Natural killer cell treated with Interleukin-12 subunit alpha and Interleukin-12 subunit beta and Interleukin-15 and Interleukin-18, amount 100 ng/mL, for 72 hours (primary cell): ENCODE data around the gene KCNK18. TPM values are rescaled to one million over a fixed set of nuclear protein-coding genes. Genes with fewer than 3 reads are reported as not detected.
"Not testable (repeated sequence)": the region's sequence is repeated elsewhere in the genome, so short reads cannot be mapped to it uniquely, and the experiment has no call there.

ENCODE experiments used
- ATAC-seq, 2 donors: fragments of 150-1000 bp; cut with Tn5 transposase in 1 of 2; sonication (Bioruptor Pico), chemical (Tn5 transposase) in 1 of 2; 2 replicates each; pipeline ENCODE4 v1.10.0; 2021
- DNase-seq: peaks from one replicate; pipeline ENCODE4 v3.0.0; 2022; ENCODE audit warnings: low spot score
- H3K27ac Mint-ChIP-seq, 2 donors: 1 replicate in 1 of 2; 2 replicates in 1 of 2; pipeline ENCODE4 v1.8.0; 2022; ENCODE audit warnings: mixed read lengths in 2 of 2, mild to moderate bottlenecking in 1 of 2, moderate library complexity in 1 of 2
- H3K27me3 Mint-ChIP-seq, 2 donors: 1 replicate in 1 of 2; 2 replicates in 1 of 2; pipeline ENCODE4 v1.8.0; 2022; ENCODE audit warnings: mixed read lengths in 2 of 2
- H3K36me3 Mint-ChIP-seq: one replicate; pipeline ENCODE4 v1.8.0; 2022; ENCODE audit warnings: mixed read lengths
- H3K4me1 Mint-ChIP-seq, 2 donors: 1 replicate in 1 of 2; 2 replicates in 1 of 2; pipeline ENCODE4 v1.8.0; 2022; ENCODE audit warnings: low read depth in 2 of 2, mixed read lengths in 2 of 2, mild to moderate bottlenecking in 1 of 2
- H3K4me3 Mint-ChIP-seq: one replicate; pipeline ENCODE4 v1.8.0; 2022; ENCODE audit warnings: mixed read lengths
- H3K9me3 Mint-ChIP-seq: 2 replicates; pipeline ENCODE4 v1.8.0; 2022; ENCODE audit warnings: mixed read lengths
- total RNA-seq, 2 donors: library from RNA; stranded (reverse); gene quantifications; one replicate each; pipeline ENCODE4 v1.2.3, GENCODE V29; 2022

Gene KCNK18
- total RNA-seq, 2 donors from 2014 or later, result not detected

DNA sequence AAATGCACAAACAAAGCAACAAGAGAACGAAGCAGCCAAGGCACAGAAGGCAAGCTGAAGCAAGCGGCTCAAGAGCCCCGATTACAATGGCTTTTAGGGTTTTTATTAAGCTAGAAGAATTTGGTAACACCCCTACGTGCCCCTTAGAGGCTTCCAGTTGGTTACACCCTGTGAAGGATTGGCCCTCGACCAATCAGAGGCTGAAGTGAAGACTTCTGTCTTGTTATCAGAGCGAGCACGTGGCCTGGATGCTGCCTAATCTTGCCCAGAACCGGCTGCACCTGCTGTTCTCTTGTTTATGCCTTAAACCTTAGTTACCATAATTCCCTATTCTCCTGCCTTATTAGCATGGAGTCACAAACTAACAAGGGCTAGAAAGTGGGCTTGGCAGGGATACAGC lies 21.4 kb downstream of the KCNK18 start:
- no peak overlapping the region for H3K4me3 Mint-ChIP-seq
- H3K27me3 Mint-ChIP-seq, result peaks cover 19 to 21% of the 10 kb centered on the region in 2 donors
- ATAC-seq, result no peak
- no peaks in the 10 kb centered on the region for H3K9me3 Mint-ChIP-seq
- H3K4me1 Mint-ChIP-seq, result peaks cover 6% of the 10 kb centered on the region in 2 donors
- H3K36me3 Mint-ChIP-seq, result no peaks in the 10 kb centered on the region
- DNase-seq, result peak; percentile 25
- no peak overlapping the region for H3K27ac Mint-ChIP-seq

DNA sequence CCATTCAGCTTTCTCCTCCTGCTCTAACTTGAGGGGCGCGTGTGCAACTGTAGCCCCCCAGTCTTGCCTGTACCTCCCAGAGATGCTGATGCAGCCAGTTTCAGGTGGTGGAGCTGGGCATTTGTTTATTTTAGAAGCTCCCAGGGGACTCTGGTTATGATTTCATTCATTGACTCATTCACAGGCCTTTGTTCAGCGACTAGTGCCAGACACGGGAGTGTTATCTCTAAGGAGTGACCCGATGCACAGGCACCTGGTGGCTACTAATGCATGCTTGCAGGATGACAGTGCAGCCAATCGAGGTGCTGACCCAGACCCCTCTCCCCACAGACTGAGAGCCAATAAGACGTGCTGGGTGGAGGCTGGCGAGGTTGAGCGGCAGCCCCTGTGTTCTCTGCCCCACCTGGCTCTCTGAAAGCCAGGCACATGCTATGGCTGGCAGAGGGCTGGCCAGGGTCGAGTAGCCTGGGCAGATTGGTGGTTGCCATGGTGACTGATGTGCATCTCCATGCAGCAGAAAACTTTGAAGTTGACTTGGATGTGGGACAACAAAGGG lies 23.9 kb downstream of the KCNK18 start:
- DNase-seq (peak; percentile 35), ATAC-seq (no peak)
- no peaks in the 10 kb centered on the region for H3K36me3 Mint-ChIP-seq
- H3K4me3 Mint-ChIP-seq, result no peak overlapping the region
- no peak overlapping the region for H3K27ac Mint-ChIP-seq
- no peaks in the 10 kb centered on the region for H3K9me3 Mint-ChIP-seq
- H3K27me3 Mint-ChIP-seq, result peaks cover 6 to 7% of the 10 kb centered on the region in 2 donors
- H3K4me1 Mint-ChIP-seq, result peaks cover 6% of the 10 kb centered on the region in 2 donors

DNA sequence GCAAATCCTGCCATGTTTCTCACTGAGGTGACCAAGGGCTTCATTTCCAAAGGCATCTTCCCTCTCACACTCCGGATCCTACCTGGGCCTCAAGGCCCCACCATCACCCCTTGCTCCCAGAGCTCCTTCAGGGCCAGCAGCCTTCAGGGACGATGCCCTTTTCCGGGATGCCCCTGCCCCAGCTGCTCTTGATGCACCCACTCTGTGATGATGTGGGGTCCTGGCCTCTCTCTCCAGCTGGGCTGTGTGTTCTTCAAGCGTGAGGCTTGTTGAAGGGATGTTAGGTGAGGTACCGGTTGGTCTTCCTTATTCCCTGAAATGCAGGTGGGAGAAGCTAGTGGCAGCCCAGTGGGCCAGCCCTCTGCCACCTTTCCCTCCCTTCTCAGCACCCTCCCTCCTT lies 25.3 kb downstream of the KCNK18 start:
- no peaks in the 10 kb centered on the region for H3K9me3 Mint-ChIP-seq
- H3K36me3 Mint-ChIP-seq, result no peaks in the 10 kb centered on the region
- peak; percentile 53 for DNase-seq
- no peak for ATAC-seq
- peaks cover 0 to 5% of the 10 kb centered on the region in 2 donors for H3K4me1 Mint-ChIP-seq
- H3K4me3 Mint-ChIP-seq, result no peak overlapping the region
- no peak overlapping the region for H3K27ac Mint-ChIP-seq
- H3K27me3 Mint-ChIP-seq, result peaks cover 6 to 8% of the 10 kb centered on the region in 2 donors

DNA sequence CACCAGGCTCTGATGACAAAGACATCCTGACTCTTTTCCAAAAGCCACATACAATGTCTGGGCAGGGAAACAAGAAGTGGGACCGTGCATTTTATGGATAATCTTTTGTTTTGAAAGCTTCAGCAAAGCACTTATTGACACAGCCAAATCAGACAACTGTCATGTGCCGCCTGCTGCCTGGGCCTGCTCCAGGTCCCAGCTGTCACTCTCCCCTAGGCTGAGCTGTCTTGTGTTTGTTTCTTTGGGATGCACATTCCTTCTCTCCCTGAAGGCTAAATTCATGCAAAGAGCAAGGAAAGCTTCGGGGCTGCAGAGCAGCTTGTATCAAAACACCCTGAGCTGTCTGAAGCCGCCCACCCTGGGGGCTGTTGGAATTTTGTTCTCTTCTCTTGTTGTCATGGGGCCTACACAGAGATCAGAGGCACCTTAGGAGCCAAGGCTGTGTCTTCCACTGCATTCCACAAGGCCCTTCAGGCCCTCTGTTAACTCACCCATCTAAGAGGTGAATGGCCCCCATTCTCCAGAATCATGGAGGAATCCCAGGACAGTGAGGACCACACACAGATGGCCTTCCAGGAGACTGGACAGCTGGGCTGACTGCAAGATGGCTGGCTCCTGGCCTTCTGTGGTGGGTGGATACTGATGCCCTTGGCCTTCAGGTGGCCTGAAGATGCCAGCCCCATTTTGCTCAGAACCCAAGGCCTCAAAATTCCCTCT lies 25.8 kb downstream of the KCNK18 start:
- no peak for ATAC-seq
- H3K4me3 Mint-ChIP-seq, result no peak overlapping the region
- peak; percentile 32 for DNase-seq
- H3K27me3 Mint-ChIP-seq, result peaks cover 2 to 12% of the 10 kb centered on the region in 2 donors
- H3K9me3 Mint-ChIP-seq, result no peaks in the 10 kb centered on the region
- H3K4me1 Mint-ChIP-seq, result no peaks in the 10 kb centered on the region
- no peaks in the 10 kb centered on the region for H3K36me3 Mint-ChIP-seq
- H3K27ac Mint-ChIP-seq, result no peak overlapping the region

DNA sequence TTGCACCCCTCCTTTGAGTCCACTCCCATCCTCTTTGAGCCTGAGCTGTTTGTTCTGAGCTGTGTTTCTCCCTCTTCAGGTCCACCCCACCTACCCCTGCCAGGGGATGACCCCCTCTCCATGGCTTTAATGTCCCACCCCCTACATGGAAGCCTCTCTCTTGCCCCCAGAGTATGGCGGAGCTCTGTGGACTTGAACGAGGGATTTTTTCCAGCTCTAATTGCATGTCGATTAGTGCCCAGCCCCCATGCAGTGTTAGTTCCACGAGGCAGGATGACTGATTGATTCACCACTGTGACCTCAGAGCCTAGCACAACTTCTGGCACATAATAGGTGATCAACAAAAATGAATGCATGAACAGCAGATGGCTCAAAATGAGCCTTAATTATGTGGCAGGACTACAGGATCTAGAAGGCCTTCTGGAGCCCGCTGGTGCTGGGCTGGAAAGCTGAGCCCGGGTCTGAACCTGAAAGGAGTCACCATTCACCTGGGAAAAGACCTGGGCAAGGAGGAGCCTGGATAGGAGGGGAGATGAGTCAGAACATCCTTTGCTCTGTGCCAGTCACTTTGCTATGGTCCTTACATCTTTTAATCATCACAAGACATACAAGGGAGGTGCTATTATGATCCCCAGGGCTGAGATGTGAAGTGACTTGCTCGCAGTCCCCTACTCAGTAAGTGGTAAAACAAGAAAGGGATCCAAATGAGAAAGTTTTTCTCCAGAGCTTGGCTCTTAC lies 26.6 kb downstream of the KCNK18 start:
- Mint-ChIP-seq H3K27me3 (peaks cover 0 to 13% of the 10 kb centered on the region in 2 donors), H3K27ac (no peak overlapping the region)

DNA sequence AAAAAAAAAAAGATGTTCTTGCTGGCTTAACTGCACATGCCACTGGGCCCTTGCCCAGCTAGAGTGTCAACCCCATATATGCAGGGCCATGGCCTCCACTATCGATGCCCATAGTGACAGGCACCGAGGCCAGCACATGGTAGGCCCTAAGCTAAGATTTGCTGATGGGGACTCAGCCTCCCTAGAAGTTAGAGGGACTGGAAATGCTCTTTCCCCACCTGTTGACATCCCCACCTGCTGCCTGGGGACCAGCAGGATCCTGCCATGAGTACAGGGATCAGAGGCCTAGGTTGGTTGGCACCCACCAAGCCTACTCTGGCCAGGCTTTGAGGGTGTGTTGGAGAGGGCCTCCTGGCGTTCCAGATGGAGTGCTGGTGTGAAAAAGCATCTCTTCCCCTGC lies 27.6 kb downstream of the KCNK18 start:
- H3K4me3 Mint-ChIP-seq, result no peak overlapping the region
- H3K9me3 Mint-ChIP-seq, result no peaks in the 10 kb centered on the region
- H3K4me1 Mint-ChIP-seq, result no peaks in the 10 kb centered on the region
- H3K27me3 Mint-ChIP-seq, result peaks cover 3 to 22% of the 10 kb centered on the region in 2 donors
- H3K36me3 Mint-ChIP-seq, result no peaks in the 10 kb centered on the region
- no peak overlapping the region for H3K27ac Mint-ChIP-seq
- DNase-seq, result peak; percentile 54
- ATAC-seq, result no peak

More for the DNA sequence above, 26.6 kb downstream of the KCNK18 start:
- Mint-ChIP-seq H3K9me3 (no peaks in the 10 kb centered on the region), H3K4me1 (no peaks in the 10 kb centered on the region), H3K36me3 (no peaks in the 10 kb centered on the region), H3K4me3 (no peak overlapping the region)
- ATAC-seq (no peak), DNase-seq (peak; percentile 13)

DNA sequence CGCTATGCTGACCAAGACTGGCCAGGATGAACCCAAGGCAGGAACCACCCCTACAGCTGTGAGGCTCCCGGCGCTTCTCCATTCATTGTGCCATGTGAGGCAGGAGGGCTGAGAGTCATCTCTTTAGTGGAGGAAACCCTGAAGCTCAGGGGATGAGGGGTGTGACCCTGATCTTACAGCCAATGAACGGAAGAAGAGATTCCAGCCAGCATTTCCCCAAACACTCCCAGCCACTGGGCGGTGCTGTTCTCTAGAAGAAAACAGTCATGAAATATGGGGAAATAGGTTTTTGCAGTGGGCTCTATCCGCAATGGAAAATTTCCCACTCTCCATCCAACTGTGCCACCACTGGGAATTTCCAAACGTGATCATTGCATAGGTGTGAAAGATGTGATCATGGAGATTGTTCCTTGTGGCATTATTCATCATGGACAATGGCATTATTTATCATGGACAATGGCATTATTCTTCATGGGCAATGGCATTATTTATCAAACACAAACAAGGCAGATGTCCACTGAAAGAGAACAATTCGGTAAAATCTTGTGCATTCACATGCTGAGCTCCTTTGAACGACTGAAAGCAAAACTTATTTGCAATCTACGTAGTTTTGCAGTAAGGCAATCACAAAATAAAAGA lies 29.6 kb downstream of the KCNK18 start:
- no peak overlapping the region for H3K27ac Mint-ChIP-seq
- no peaks in the 10 kb centered on the region for H3K9me3 Mint-ChIP-seq
- no peaks in the 10 kb centered on the region for H3K36me3 Mint-ChIP-seq
- no peaks in the 10 kb centered on the region for H3K4me1 Mint-ChIP-seq
- no peak overlapping the region for H3K4me3 Mint-ChIP-seq
- DNase-seq (peak; percentile 34), ATAC-seq (no peak)
- H3K27me3 Mint-ChIP-seq, result peaks cover 20 to 33% of the 10 kb centered on the region in 2 donors

DNA sequence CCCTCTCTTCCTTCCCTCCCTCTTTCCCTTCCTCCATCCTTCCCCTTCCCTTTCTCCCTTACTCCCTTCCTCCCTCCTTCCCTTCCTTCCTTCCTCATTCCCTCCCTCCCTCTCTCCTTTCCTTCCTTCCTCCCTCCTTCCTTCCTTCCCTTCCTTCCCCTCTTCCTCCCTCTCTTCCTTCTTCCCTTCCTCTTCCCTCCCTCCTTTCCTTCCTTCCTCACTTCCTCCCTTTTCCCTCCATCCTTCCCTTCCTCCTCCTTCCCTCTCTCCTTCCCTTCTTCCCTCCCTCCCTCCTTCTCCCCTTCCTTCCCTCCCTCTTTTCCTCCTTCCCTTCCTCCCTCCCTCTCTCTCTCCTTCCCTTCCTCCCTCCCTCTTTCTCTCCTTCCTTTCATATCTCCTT lies 30.9 kb downstream of the KCNK18 start:
- no peak overlapping the region for H3K4me3 Mint-ChIP-seq
- H3K27ac Mint-ChIP-seq, result no peak overlapping the region
- no peaks in the 10 kb centered on the region for H3K36me3 Mint-ChIP-seq
- peaks cover 29 to 46% of the 10 kb centered on the region in 2 donors for H3K27me3 Mint-ChIP-seq
- DNase-seq, result no peak
- H3K9me3 Mint-ChIP-seq, result no peaks in the 10 kb centered on the region
- no peak for ATAC-seq
- no peaks in the 10 kb centered on the region for H3K4me1 Mint-ChIP-seq

DNA sequence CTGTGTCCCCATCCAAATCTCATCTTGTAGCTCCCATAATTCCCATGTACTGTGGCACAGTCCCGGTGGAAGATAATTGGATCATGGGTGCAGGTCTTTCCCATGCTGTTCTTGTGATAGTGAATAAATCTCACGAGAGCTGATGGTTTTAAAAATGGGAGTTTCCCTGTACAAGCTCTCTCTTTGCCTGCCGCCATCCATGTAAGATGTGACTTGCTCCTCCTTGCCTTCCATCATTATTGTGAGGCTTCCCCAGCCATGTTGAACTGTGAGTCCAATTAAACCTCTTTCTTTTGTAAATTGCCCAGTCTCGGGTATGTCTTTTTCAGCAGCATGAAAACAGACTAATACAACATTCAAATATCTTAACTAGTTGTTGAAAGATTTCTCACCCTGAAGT lies 32.8 kb downstream of the KCNK18 start:
- not testable (repeated sequence) for DNase-seq, H3K9me3 Mint-ChIP-seq, H3K4me1 Mint-ChIP-seq, H3K4me3 Mint-ChIP-seq, ATAC-seq, H3K27ac Mint-ChIP-seq, H3K36me3 Mint-ChIP-seq
- H3K27me3 Mint-ChIP-seq, result peaks cover 31 to 56% of the 10 kb centered on the region in 2 donors

DNA sequence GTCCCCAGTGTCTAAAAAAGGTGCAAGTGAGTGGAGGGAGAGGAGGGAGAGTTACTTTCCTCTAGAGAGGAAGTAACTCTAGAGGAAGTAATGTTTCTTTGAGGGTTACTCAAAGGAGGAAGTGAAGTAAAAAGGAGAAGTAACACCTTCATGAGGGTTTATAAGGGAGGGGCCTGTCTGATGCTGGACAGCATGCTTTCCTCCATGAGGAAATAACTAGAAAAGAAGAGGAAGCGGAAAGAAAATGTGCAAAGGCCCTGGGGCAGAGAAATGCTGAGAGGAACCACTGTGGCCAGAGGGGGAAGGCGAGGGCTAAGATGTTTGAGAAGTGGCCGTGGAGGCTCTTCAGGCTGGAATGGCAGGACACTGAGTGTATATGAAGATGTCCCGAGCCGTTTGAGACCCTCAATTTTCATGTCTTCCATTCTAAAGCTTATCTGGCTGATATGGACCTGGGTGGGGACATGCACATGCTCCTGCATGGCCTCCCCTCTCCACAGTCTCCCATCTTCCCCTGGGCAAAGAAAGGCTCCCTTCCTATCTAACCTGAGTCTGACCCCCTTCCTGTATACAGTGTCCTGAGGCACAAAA lies 40.2 kb downstream of the KCNK18 start:
- peaks cover 30 to 33% of the 10 kb centered on the region in 2 donors for H3K27me3 Mint-ChIP-seq
- no peaks in the 10 kb centered on the region for H3K9me3 Mint-ChIP-seq
- H3K27ac Mint-ChIP-seq, result no peak overlapping the region
- no peak overlapping the region for H3K4me3 Mint-ChIP-seq
- no peak for ATAC-seq
- peaks cover 5 to 6% of the 10 kb centered on the region in 2 donors for H3K4me1 Mint-ChIP-seq
- DNase-seq, result no peak
- no peaks in the 10 kb centered on the region for H3K36me3 Mint-ChIP-seq

DNA sequence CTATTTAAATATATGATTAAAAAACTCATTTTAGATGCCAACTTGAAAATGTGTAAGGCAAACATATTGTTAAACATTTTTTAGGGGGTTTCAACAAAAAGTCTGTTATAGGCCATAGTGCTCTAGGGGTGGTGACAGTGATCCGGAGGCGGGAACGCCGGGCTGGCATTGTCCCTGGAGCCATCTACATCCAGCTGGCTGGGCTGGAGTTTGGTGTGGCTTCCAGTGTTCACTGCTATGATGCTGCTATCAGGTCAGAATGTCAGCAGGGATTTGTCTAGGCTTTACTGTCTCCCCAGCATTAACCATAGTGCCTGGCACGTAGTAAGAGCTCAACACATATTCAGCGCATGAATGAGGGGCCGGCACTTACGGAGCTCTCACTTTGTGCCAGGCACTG lies 41.8 kb downstream of the KCNK18 start:
- Mint-ChIP-seq H3K27ac (no peak overlapping the region), H3K4me3 (no peak overlapping the region), H3K4me1 (peaks cover 5 to 6% of the 10 kb centered on the region in 2 donors), H3K36me3 (no peaks in the 10 kb centered on the region), H3K9me3 (no peaks in the 10 kb centered on the region), H3K27me3 (peaks cover 30 to 37% of the 10 kb centered on the region in 2 donors)
- no peak for DNase-seq
- no peak for ATAC-seq

DNA sequence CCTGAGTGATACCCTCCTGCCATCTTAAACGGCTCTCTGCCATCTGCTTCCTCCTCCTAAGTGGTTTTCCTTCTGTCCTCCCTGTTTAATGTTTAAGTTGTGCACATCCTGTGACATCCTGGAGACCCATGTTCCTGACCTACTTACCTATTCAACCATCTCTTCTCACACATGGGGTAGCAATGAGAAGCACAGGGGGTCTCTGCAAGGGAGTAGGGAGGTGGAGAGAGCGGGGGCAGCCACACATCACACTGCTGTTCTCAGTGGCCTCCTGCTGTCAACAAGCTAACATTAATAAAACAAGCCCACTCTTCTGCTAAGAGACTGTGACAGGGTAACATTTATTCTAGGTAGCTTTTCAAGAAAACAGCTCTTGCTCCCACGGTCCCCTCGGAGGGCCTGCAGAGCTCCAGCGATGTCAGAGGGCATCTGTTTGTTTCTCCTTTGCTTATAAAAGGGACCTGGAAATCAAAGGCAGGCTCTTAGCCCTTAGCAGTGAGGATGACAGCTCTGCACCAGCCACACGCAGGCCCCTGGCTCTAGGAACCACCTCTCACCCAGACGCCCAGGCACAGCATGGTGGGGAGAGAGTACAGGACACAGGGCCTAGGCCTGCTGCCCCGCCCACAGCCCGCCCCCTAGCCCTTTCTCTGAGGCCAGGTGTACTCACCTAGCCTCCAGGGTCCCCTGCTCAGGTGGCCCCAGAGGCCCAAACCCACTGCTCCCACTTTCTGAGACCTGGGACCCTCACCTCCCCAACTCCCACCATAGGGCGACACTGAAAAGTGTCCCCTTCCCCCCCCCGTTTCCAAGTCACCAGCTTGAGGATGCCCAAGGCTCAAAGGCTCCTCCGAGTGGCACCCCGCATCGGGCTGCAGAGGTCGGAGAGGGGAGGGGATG lies 42.7 kb downstream of the KCNK18 start:
- Mint-ChIP-seq H3K36me3 (no peaks in the 10 kb centered on the region), H3K27me3 (peaks cover 33 to 36% of the 10 kb centered on the region in 2 donors), H3K9me3 (no peaks in the 10 kb centered on the region), H3K4me1 (peaks cover 5 to 6% of the 10 kb centered on the region in 2 donors), H3K4me3 (no peak overlapping the region), H3K27ac (no peak overlapping the region)
- no peak for DNase-seq
- no peak for ATAC-seq
